Urinary bladder (tissue), 4 donors: ENCODE data around the gene ACSM6. TPM values are rescaled to one million over a fixed set of nuclear protein-coding genes. Genes with fewer than 3 reads are reported as not detected.
"Not testable (repeated sequence)": the region's sequence is repeated elsewhere in the genome, so short reads cannot be mapped to it uniquely, and the experiment has no call there.

Experiments
- DNase-seq: peaks from one replicate; pipeline ENCODE4 v3.0.0-alpha.2; 2015; ENCODE audit errors: extremely low spot score
- H3K27ac ChIP-seq: one replicate; pipeline ENCODE4 v1.5.1; 2013; ENCODE audit warnings: low read depth, mild to moderate bottlenecking, moderate library complexity
- H3K36me3 ChIP-seq: one replicate; pipeline ENCODE4 v1.6.1; 2013; ENCODE audit warnings: mild to moderate bottlenecking, moderate library complexity; ENCODE audit not compliant: insufficient read depth
- H3K4me1 ChIP-seq: one replicate; pipeline ENCODE4 v1.6.1; 2013; ENCODE audit warnings: mild to moderate bottlenecking, moderate library complexity; ENCODE audit not compliant: insufficient read depth
- H3K4me3 ChIP-seq: one replicate; pipeline ENCODE4 v1.5.1; 2013; ENCODE audit warnings: low read depth, low read length
- WGBS: extraction: QIAGEN DNeasy Blood & Tissue Kit; methylation state at CpG from one replicate; pipeline ENCODE4 v1.1.7; 2013; 5-methylcytosine and 5-hydroxymethylcytosine counted together
- polyA plus RNA-seq: library from polyadenylated mRNA; stranded (reverse); fragments of 200-250 nt; gene quantifications from one replicate; pipeline ENCODE4 v1.2.3, GENCODE V29; 2013
- total RNA-seq: library from RNA; depleted of rRNA; stranded (reverse); fragments of >200 nt; gene quantifications from one replicate; pipeline ENCODE4 v1.2.3, GENCODE V29; 2014
- donor health status: healthy with polysubstance abuse.
- donor health status: healthy.

ACSM6 gene
- total and polyA plus RNA-seq, 2 donors: 0.42 to 0.48 TPM

DNA sequence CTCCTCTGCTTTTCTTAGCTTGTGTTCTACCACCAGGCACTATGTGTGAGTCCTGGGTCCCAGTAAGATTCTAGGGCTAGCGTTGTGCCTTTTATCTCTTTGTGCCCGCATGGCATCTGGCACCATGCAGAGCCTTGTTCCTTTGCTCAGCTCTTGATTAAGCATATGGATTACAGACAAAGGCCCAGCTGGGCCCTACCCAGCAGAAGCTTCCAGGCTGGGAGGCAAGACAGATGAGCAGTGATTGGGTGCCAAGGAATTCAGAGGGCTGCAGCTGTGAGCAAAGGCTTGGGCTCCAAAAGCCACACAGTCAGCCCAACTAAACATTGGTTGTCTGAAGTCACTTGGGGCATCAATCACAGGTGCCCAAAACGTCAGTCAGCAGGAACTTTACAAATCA lies 2.0 kb downstream of the ACSM6 start:
- 55% methylated on average over 3 of the region's 3 CpGs for WGBS
- no peaks in the 10 kb centered on the region for H3K4me1 ChIP-seq
- DNase-seq: no peak
- no peaks in the 10 kb centered on the region for H3K36me3 ChIP-seq
- no peak overlapping the region for H3K27ac ChIP-seq
- H3K4me3 ChIP-seq: no peak overlapping the region

DNA sequence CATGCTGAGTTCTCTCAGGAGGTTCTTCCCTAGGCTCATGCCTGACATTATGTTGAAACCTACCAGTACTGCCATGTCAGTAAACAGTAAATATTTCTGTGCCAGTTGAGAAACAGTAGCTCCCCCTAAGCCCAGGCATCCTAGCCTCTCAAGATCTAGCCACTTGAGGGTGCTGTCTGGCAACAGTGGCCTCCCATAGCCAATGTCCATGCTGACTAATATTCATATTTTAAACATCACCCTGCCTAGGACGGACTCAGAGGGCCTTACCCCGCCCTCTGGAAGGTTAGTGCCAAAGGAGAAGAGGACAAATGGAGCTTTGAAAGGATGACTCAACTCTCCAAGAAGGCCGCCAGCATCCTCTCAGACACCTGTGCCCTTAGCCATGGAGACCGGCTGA lies 7.7 kb downstream of the ACSM6 start:
- no peak for DNase-seq
- H3K4me3 ChIP-seq: no peak overlapping the region
- H3K4me1 ChIP-seq: no peaks in the 10 kb centered on the region
- no peak overlapping the region for H3K27ac ChIP-seq
- H3K36me3 ChIP-seq: no peaks in the 10 kb centered on the region
- 87% methylated on average over 4 of the region's 4 CpGs for WGBS

- WGBS: 77% methylated on average over 5 of the region's 5 CpGs
- H3K27ac ChIP-seq, H3K36me3 ChIP-seq, H3K4me3 ChIP-seq, DNase-seq, H3K4me1 ChIP-seq: not testable (repeated sequence)
Observed at GRCh38 chr10:95202865-95203264, 8.8 kb downstream of the ACSM6 start.

- no peak for DNase-seq
- H3K4me3 ChIP-seq: no peak overlapping the region
- no peaks in the 10 kb centered on the region for H3K4me1 ChIP-seq
- no peak overlapping the region for H3K27ac ChIP-seq
- WGBS: 76% methylated on average over 8 of the region's 8 CpGs
- H3K36me3 ChIP-seq: peaks cover 2% of the 10 kb centered on the region
Observed at GRCh38 chr10:95208702-95209391, 14.8 kb downstream of the ACSM6 start.

GRCh38 chr10:95209509-95210127 lies 15.6 kb downstream of the ACSM6 start:
- no peak for DNase-seq
- Histone ChIP-seq H3K27ac (no peak overlapping the region), H3K4me1 (no peaks in the 10 kb centered on the region), H3K36me3 (peaks cover 2% of the 10 kb centered on the region), H3K4me3 (no peak overlapping the region)
- WGBS: 96% methylated on average over 6 of the region's 6 CpGs

DNA sequence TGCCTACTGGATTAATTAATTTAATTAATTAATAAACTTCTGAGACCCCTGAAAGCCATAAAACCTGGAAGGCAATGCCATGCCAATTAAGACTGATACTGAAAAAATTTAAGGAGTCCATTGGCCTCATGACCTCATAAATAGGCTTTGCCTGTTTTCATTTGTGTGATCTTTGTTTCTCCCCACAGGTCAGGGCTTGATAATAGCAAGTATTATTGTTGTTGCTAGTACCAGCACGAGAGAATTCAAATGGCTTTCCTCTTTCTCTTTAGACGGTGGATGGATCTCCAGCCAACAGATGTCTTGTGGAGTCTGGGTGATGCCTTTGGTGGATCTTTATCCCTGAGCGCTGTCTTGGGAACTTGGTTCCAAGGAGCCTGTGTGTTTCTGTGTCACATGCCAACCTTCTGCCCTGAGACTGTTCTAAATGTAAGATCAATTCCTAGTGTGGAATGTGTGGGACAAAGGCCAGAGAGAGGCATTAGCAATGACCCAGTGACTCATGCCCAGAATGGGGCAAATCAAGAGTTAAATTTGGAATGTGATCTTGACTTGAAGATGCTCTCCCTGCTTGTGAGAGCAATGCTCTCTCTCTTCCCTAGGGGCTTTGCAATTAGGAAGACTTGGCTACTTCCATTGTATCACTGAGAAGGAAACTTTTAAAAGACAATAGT lies 17.7 kb downstream of the ACSM6 start:
- H3K4me3 ChIP-seq: no peak overlapping the region
- peaks cover 2% of the 10 kb centered on the region for H3K36me3 ChIP-seq
- no peak overlapping the region for H3K27ac ChIP-seq
- DNase-seq: no peak
- WGBS: 78% methylated on average over 3 of the region's 3 CpGs
- no peaks in the 10 kb centered on the region for H3K4me1 ChIP-seq

GRCh38 chr10:95214369-95214768 lies 20.3 kb downstream of the ACSM6 start:
- no peaks in the 10 kb centered on the region for H3K4me1 ChIP-seq
- no peak for DNase-seq
- H3K4me3 ChIP-seq: no peak overlapping the region
- peaks cover 2% of the 10 kb centered on the region for H3K36me3 ChIP-seq
- WGBS: 60% methylated on average over 2 of the region's 2 CpGs
- no peak overlapping the region for H3K27ac ChIP-seq

DNA sequence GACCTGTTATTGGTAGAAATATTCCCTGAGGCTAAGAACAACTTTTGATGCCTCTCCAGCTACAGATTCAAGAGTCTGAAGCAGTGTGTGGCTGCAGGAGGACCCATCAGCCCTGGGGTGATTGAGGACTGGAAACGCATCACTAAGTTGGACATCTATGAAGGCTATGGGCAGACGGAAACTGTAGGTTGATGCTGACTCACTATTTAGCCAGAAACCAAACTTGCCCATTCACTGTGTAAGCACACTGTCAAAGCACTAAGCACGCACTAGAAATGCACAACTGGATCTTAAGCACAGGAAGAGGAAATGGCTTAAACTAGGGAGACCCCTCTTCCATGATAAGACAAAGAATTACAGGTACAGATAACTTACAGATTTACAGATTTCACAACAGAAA lies 20.8 kb downstream of the ACSM6 start:
- 41% methylated on average over 3 of the region's 3 CpGs for WGBS
- Histone ChIP-seq H3K4me3 (no peak overlapping the region), H3K36me3 (peaks cover 2% of the 10 kb centered on the region), H3K27ac (no peak overlapping the region), H3K4me1 (no peaks in the 10 kb centered on the region)
- DNase-seq: no peak

GRCh38 chr10:95217476-95217875 lies 23.4 kb downstream of the ACSM6 start:
- H3K27ac ChIP-seq: no peak overlapping the region
- H3K36me3 ChIP-seq: no peaks in the 10 kb centered on the region
- no peak overlapping the region for H3K4me3 ChIP-seq
- no peaks in the 10 kb centered on the region for H3K4me1 ChIP-seq
- DNase-seq: no peak
- 69% methylated on average over 1 of the region's 1 CpG for WGBS

DNA sequence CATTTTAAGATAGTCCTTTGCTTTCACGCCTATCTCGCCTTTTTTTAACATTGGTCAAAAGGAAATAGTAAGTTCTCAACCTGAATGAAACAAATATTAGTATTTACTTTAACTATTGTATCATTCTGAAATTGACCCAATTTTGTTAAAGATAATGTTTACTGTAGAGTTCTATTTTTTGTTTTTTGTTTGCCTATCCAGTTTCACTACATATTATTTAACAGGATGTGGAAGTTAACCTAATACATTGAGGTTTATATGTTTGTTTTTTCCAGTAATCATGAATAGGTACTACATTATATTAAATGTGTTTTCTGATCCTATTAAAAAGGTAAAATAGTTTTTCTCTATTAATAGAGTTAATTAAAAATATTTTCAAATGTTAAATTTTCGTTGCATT lies 26.5 kb downstream of the ACSM6 start:
- H3K4me3 ChIP-seq: no peak overlapping the region
- H3K36me3 ChIP-seq: no peaks in the 10 kb centered on the region
- H3K27ac ChIP-seq: no peak overlapping the region
- no peaks in the 10 kb centered on the region for H3K4me1 ChIP-seq
- DNase-seq: no peak
- WGBS: 90% methylated on average over 3 of the region's 3 CpGs

- WGBS: 69% methylated on average over 5 of the region's 5 CpGs
- H3K36me3 ChIP-seq: no peaks in the 10 kb centered on the region
- no peak for DNase-seq
- H3K4me3 ChIP-seq: no peak overlapping the region
- H3K27ac ChIP-seq: no peak overlapping the region
- no peaks in the 10 kb centered on the region for H3K4me1 ChIP-seq
Observed at GRCh38 chr10:95221124-95221523, 27.1 kb downstream of the ACSM6 start.

DNA sequence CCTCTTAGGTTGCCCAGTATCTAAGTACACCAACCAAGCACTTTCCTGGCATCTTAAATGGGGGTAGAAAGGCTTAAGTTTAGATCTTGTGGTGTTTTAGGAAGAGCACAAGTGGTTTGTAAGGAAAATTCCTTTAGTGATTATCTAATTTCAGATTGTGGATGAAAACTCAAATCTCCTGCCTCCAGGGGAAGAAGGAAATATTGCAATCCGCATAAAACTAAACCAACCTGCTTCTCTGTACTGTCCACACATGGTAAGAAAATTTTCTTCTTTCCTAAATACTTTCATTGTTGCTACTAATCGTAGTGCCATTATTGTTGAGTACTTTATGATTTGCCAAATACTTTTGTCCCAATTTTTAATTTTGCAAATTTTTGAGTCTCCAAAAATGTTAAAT lies 31.1 kb downstream of the ACSM6 start:
- Histone ChIP-seq H3K4me1 (no peaks in the 10 kb centered on the region), H3K36me3 (no peaks in the 10 kb centered on the region), H3K27ac (no peak overlapping the region), H3K4me3 (no peak overlapping the region)
- no peak for DNase-seq
- whole genome bisulfite sequencing: 44% methylated on average over 2 of the region's 2 CpGs

GRCh38 chr10:95228934-95229723 lies 35.1 kb downstream of the ACSM6 start:
- H3K4me3 ChIP-seq, H3K36me3 ChIP-seq, H3K27ac ChIP-seq, DNase-seq, H3K4me1 ChIP-seq: not testable (repeated sequence)
- WGBS: 73% methylated on average over 14 of the region's 14 CpGs
